SU-DHL-6 (cell line): ENCODE measurements around the gene FRMD3.

Experiments used
- H2AFZ ChIP-seq: fragments of 200-600 bp; sonication (generic); 2 replicates; pipeline ENCODE4 v1.6.1; 2014; ENCODE audit warnings: low read depth, mild to moderate bottlenecking, moderate library complexity, mixed read lengths, antibody characterized with exemption, low read length; ENCODE audit not compliant: severe bottlenecking
- H3F3A ChIP-seq: fragments of 200-600 bp; shearing (Covaris generic); 2 replicates; pipeline ENCODE4 v1.6.0; 2016; ENCODE audit warnings: antibody characterized with exemption, mild to moderate bottlenecking; ENCODE audit not compliant: insufficient read depth
- H3K27ac ChIP-seq: fragments of 200-600 bp; sonication (generic); 2 replicates; pipeline ENCODE4 v1.5.1; 2016; ENCODE audit warnings: low read depth, mild to moderate bottlenecking, low read length, moderate library complexity, mixed read lengths
- H3K27me3 ChIP-seq: fragments of 200-600 bp; sonication (generic), shearing (Covaris generic); 2 replicates; pipeline ENCODE4 v1.6.0; 2014; ENCODE audit warnings: mild to moderate bottlenecking, low read length
- H3K36me3 ChIP-seq: fragments of 200-600 bp; sonication (generic); 2 replicates; pipeline ENCODE4 v1.6.1; 2014; ENCODE audit warnings: mild to moderate bottlenecking, low read length, mixed read lengths
- H3K4me2 ChIP-seq: fragments of 300-600, 200-600 bp; shearing (Covaris generic), sonication (generic); 2 replicates; pipeline ENCODE4 v1.6.0; 2014; ENCODE audit warnings: low read length, low read depth, mild to moderate bottlenecking; ENCODE audit not compliant: poor library complexity, severe bottlenecking
- H3K4me3 ChIP-seq: fragments of 200-600 bp; sonication (generic); 2 replicates; pipeline ENCODE4 v1.5.1; 2014; ENCODE audit warnings: antibody characterized with exemption, low read length, mild to moderate bottlenecking, mixed read lengths; ENCODE audit not compliant: insufficient read depth, poor library complexity, severe bottlenecking
- H3K79me2 ChIP-seq: fragments of 200-600 bp; sonication (generic); 2 replicates; pipeline ENCODE4 v1.6.1; 2014; ENCODE audit warnings: mild to moderate bottlenecking, low read length, moderate library complexity; ENCODE audit not compliant: insufficient read depth
- H3K9ac ChIP-seq: fragments of 200-600 bp; sonication (generic); 2 replicates; pipeline ENCODE4 v1.7.0; 2014; ENCODE audit warnings: mild to moderate bottlenecking, low read length
- H3K9me2 ChIP-seq: fragments of 200-600 bp; sonication (generic); replicated peaks from 2 replicates; pipeline ENCODE4 v1.6.1; 2014; ENCODE audit warnings: low read length; ENCODE audit not compliant: insufficient read depth
- H3K9me3 ChIP-seq: fragments of 200-600 bp; sonication (generic); 2 replicates; pipeline ENCODE4 v1.6.1; 2014; ENCODE audit warnings: low read length, mixed read lengths; ENCODE audit not compliant: insufficient read depth
- H4K20me1 ChIP-seq: fragments of 200-600 bp; sonication (generic); 2 replicates; pipeline ENCODE4 v1.6.1; 2014; ENCODE audit warnings: low read depth, mild to moderate bottlenecking, antibody characterized with exemption, low read length, moderate library complexity, mixed read lengths
- CTCF ChIP-seq: fragments of 200-600 bp; sonication (generic); IDR thresholded peaks from one replicate; pipeline ENCODE4 v1.5.1; 2017; ENCODE audit warnings: antibody characterized with exemption, mild to moderate bottlenecking, low read length, moderate library complexity; ENCODE audit not compliant: insufficient read depth, poor library complexity, severe bottlenecking
- EZH2phosphoT487 ChIP-seq: fragments of 200-600 bp; sonication (generic), shearing (Covaris generic); conservative IDR thresholded peaks from 2 replicates; pipeline ENCODE4 v1.6.1; 2018; ENCODE audit warnings: mild to moderate bottlenecking, antibody characterized with exemption, low read length, moderate library complexity, mixed read lengths

FRMD3 gene

GRCh38 chr9:83554278-83554677 is 16.1 kb upstream of the FRMD3 start:
- H3F3A ChIP-seq, result no peaks in the 10 kb centered on the region
- H3K4me2 ChIP-seq, result no peak overlapping the region
- TF ChIP-seq EZH2phosphoT487 (no peak), CTCF (no peak)
- no peak overlapping the region for H3K4me3 ChIP-seq
- H3K27me3 ChIP-seq, result no peaks in the 10 kb centered on the region
- H3K9ac ChIP-seq, result no peak overlapping the region
- no peaks in the 10 kb centered on the region for H3K79me2 ChIP-seq
- H3K9me2 ChIP-seq, result no peaks in the 10 kb centered on the region
- no peak overlapping the region for H3K27ac ChIP-seq
- no peaks in the 10 kb centered on the region for H4K20me1 ChIP-seq
- H2AFZ ChIP-seq, result no peak overlapping the region
- H3K36me3 ChIP-seq, result no peaks in the 10 kb centered on the region
- no peaks in the 10 kb centered on the region for H3K9me3 ChIP-seq

DNA sequence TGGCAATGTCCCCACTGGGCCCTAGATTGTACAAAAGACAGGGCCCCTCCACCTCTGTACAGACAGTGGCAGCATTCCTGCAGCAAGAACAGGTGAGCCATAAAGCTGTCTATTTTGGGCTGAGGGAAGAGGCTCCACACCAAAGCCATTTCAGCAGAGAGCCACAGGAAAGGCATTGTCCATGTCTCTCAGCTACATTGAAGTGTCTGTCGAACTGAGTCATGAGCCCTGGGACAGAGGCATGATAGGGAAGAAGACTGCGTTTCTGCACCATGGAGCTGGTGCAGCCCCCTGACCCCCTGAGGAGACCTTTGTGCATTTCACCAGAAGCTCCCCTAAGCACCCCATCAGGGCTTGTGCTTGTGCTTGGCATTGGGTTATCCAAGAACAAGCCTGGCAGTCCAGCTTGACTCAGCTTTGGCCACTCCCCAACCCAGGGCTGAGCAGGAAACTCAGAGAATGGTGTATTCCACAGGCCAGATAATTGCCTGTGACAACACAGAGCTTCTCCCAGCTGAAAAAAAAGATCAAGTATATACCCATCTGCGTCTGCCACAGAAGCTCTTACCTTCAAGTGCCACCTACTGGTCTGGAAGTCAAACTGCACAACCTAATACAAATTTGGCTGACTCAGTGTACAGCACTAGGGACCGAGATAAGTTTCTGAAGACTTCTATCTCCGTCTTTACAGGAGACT is 5.9 kb upstream of the FRMD3 start:
- Histone ChIP-seq H3K9me3 (no peaks in the 10 kb centered on the region), H3K4me3 (no peak overlapping the region), H2AFZ (peak overlapping the region; percentile 5), H4K20me1 (no peaks in the 10 kb centered on the region), H3K9me2 (no peaks in the 10 kb centered on the region), H3F3A (no peaks in the 10 kb centered on the region), H3K27me3 (no peaks in the 10 kb centered on the region), H3K36me3 (no peaks in the 10 kb centered on the region), H3K27ac (no peak overlapping the region), H3K79me2 (no peaks in the 10 kb centered on the region), H3K9ac (no peak overlapping the region), H3K4me2 (no peak overlapping the region)
- TF ChIP-seq CTCF, result peak; percentile 62
- TF ChIP-seq EZH2phosphoT487, result no peak

DNA sequence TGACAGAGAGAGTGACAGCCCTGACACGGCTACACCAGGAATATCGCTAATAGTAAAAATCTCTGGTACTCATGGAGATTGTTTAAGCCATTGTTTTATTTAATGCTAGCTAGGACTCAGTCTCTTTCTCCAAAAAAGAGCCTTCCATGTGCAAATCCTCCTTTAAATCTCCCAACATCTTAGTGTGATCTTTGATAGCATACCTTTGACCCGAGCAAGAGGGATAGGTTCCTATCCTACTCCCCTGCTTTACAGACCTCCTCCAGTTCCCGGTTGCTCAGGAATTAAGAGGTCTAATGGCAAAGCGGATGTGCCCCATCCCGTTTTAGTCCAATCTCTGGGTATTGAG is 663 bp upstream of the FRMD3 start:
- no peaks in the 10 kb centered on the region for H3K36me3 ChIP-seq
- H3F3A ChIP-seq, result no peaks in the 10 kb centered on the region
- no peak overlapping the region for H3K27ac ChIP-seq
- TF ChIP-seq CTCF (no peak), EZH2phosphoT487 (no peak)
- H3K4me3 ChIP-seq, result no peak overlapping the region
- H3K9me3 ChIP-seq, result no peaks in the 10 kb centered on the region
- H3K9me2 ChIP-seq, result no peaks in the 10 kb centered on the region
- H3K9ac ChIP-seq, result no peak overlapping the region
- H2AFZ ChIP-seq, result no peak overlapping the region
- no peaks in the 10 kb centered on the region for H4K20me1 ChIP-seq
- no peaks in the 10 kb centered on the region for H3K27me3 ChIP-seq
- no peak overlapping the region for H3K4me2 ChIP-seq
- no peaks in the 10 kb centered on the region for H3K79me2 ChIP-seq
